ENCODE results near the gene FCRLA. TPM values are rescaled to one million over a fixed set of nuclear protein-coding genes. Genes with fewer than 3 reads are reported as not detected.

Gene FCRLA
- total RNA-seq, 2 experiments from 2014 or later, result 409 to 672 TPM

DNA sequence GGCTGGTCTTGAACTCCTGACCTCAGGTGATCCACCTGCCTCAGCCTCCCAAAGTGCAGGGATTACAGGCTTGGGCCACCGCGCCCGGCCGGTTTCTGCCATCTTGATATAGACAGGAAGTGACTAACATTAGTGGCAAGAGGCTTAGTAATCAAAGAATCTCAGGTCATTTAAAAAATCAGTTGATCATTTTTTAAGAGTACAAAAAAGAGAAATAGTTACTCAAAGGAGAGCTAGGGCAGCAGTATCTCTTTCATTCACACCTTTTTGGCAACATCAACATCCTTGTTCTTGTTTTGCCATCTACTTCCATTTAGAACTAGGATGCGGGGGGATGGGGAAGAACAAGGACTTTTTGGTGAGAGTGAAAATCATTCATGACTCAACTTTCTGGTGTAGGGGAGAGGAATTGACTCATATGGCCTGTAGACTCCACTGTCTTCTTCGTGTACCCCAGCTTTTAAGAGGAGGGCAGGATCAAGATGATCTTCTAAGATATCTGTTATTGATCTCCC is 23.1 kb downstream of the FCRLA start:
- H3K4me1 ChIP-seq (ENCODE audit: insufficient read depth, low read length, poor library complexity, severe bottlenecking), result peaks cover 23% of the 10 kb centered on the region
- CTCF ChIA-PET (ENCODE audit: unreplicated experiment), result no interaction called here
- H3K4me3 ChIP-seq (ENCODE audit: low read depth, low read length, poor library complexity, severe bottlenecking), result no peak overlapping the region
- intact Hi-C loops (cut with micrococcal nuclease; ENCODE audit: unreplicated experiment), result no loop called here
- no peaks in the 10 kb centered on the region for H3K9me2 ChIP-seq (ENCODE audit: insufficient read depth, low read length)
- H3K79me2 ChIP-seq (ENCODE audit: insufficient read depth, low read depth, low read length), result no peaks in the 10 kb centered on the region
- BruUV-seq (replicated peaks), result no TSS peak
- no peak overlapping the region for H3K4me2 ChIP-seq (ENCODE audit: low read length)
- H3K36me3 ChIP-seq (ENCODE audit: insufficient read depth, low read length), result no peaks in the 10 kb centered on the region
- no peaks in the 10 kb centered on the region for H4K20me1 ChIP-seq (ENCODE audit: insufficient read depth, low read length)
- no peak for DNase-seq (ENCODE audit: low spot score)
- no peaks in the 10 kb centered on the region for H3K9me3 ChIP-seq (ENCODE audit: low read length)
- no peak overlapping the region for H3K27ac ChIP-seq (ENCODE audit: low read depth, low read length, poor library complexity, severe bottlenecking)
- POLR2A ChIA-PET, result interaction anchor here (0.9 to 3.0 kb wide), 3 partner anchors 9 to 22 kb away, joined by 3 to 17 read pairs (median 8); partner anchors contain the start of gene FCRLA
- no peak for TF ChIP-seq EZH2phosphoT487 (IDR thresholded peaks at IDR 0.05; ENCODE audit: borderline replicate concordance, low read depth, low read length)
- TF ChIP-seq, protein P1, sequence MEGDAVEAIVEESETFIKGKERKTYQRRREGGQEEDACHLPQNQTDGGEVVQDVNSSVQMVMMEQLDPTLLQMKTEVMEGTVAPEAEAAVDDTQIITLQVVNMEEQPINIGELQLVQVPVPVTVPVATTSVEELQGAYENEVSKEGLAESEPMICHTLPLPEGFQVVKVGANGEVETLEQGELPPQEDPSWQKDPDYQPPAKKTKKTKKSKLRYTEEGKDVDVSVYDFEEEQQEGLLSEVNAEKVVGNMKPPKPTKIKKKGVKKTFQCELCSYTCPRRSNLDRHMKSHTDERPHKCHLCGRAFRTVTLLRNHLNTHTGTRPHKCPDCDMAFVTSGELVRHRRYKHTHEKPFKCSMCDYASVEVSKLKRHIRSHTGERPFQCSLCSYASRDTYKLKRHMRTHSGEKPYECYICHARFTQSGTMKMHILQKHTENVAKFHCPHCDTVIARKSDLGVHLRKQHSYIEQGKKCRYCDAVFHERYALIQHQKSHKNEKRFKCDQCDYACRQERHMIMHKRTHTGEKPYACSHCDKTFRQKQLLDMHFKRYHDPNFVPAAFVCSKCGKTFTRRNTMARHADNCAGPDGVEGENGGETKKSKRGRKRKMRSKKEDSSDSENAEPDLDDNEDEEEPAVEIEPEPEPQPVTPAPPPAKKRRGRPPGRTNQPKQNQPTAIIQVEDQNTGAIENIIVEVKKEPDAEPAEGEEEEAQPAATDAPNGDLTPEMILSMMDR (conservative IDR thresholded peaks at IDR 0.05; ENCODE audit: low read length), result no peak
- no peak overlapping the region for H2AFZ ChIP-seq (ENCODE audit: low read length)

DNA sequence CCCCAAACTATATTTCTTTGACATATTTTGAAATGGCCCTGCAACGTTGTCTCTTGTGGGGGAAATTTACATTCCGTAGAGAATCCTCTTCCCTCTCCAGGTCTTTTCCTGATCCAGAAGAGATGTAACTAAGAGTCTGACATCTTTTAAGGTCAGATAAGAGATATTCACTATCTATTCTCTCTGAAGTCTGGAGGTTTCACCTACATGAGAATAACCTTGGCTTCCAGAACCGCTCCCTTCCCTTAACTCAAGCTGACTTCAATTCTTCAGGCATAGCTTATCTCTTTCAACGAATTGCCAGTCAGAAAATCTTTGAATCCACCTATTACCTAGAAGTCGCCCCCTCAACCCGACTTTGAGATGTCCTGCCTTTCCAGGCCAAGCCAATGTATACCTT is 24.2 kb downstream of the FCRLA start:
- CTCF ChIA-PET (ENCODE audit: unreplicated experiment), result no interaction called here
- intact Hi-C loops (cut with micrococcal nuclease; ENCODE audit: unreplicated experiment), result no loop called here
- H3K9me2 ChIP-seq (ENCODE audit: insufficient read depth, low read length), result no peaks in the 10 kb centered on the region

More for the DNA sequence above, 24.2 kb downstream of the FCRLA start:
- H3K36me3 ChIP-seq (ENCODE audit: insufficient read depth, low read length), result no peaks in the 10 kb centered on the region
- no peak overlapping the region for H3K4me2 ChIP-seq (ENCODE audit: low read length)
- H3K9me3 ChIP-seq (ENCODE audit: low read length), result no peaks in the 10 kb centered on the region
- peaks cover 17% of the 10 kb centered on the region for H3K4me1 ChIP-seq (ENCODE audit: insufficient read depth, low read length, poor library complexity, severe bottlenecking)
- BruUV-seq (replicated peaks), result no TSS peak
- no peak for TF ChIP-seq EZH2phosphoT487 (IDR thresholded peaks at IDR 0.05; ENCODE audit: borderline replicate concordance, low read depth, low read length)
- TF ChIP-seq, protein P1 (conservative IDR thresholded peaks at IDR 0.05; ENCODE audit: low read length), result no peak
- H3K79me2 ChIP-seq (ENCODE audit: insufficient read depth, low read depth, low read length), result no peaks in the 10 kb centered on the region
- H3K4me3 ChIP-seq (ENCODE audit: low read depth, low read length, poor library complexity, severe bottlenecking), result no peak overlapping the region
- POLR2A ChIA-PET, result no interaction called here
- DNase-seq (ENCODE audit: low spot score), result no peak
- H4K20me1 ChIP-seq (ENCODE audit: insufficient read depth, low read length), result no peaks in the 10 kb centered on the region
- H3K27ac ChIP-seq (ENCODE audit: low read depth, low read length, poor library complexity, severe bottlenecking), result no peak overlapping the region
- H2AFZ ChIP-seq (ENCODE audit: low read length), result no peak overlapping the region

Data from OCI-LY7 (cell line).